GM21515 (cell line): ENCODE measurements around the gene MPC2.
"Not testable (repeated sequence)": the region's sequence is repeated elsewhere in the genome, so short reads cannot be mapped to it uniquely, and the experiment has no call there.

Experiments
- ATAC-seq: cut with Tn5 transposase; IDR thresholded peaks from one replicate; pipeline ENCODE4 v1.9.1; 2021; ENCODE audit not compliant: unreplicated experiment

Gene MPC2

GRCh38 chr1:167909691-167910180 lies 27.1 kb downstream of the MPC2 start:
- no peak for ATAC-seq

DNA sequence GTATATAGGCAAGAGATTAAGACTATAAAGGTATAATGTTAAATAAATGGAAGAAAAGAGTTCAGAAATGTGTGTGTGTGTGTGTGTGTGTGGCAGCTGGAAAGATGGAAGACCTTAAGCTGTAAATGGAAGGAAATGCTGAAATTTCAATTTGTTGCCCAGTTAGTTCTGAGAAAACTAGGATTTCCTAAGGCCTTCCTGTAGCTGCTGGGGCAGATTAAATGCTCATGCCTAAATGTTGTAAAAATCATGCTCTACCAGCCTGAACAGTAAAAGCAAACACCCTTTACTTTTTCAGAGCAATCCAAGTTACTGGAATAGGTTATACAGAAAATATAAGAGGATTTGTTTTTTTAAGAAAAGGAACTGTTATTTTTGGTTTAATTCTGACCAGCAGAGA lies 31.2 kb downstream of the MPC2 start:
- ATAC-seq = no peak

DNA sequence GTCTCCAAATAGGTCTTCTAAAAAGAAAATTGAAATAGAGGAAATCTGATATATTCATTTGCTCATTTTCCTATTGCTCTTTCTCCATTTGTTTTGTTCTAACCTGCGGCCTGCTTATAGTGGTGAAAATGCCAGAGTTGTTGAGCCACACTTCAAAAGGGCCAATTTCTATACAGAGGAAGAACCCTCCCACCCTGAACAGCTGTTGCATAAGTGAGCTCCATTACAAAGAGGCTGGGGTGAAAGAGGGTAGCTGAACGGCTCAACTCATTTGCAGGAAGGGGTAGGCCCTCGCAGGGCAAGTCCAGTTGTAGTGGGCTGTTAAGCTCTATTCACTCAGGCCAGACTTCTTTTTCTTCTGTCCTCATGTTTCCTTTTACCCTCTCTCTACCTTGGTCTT lies 31.7 kb downstream of the MPC2 start:
- ATAC-seq = no peak

- ATAC-seq = no peak
These were observed 32.2 kb downstream of the MPC2 start for GRCh38 chr1:167904652-167905130.

- ATAC-seq = no peak
These were observed 36.0 kb downstream of the MPC2 start for GRCh38 chr1:167900907-167901306.

DNA sequence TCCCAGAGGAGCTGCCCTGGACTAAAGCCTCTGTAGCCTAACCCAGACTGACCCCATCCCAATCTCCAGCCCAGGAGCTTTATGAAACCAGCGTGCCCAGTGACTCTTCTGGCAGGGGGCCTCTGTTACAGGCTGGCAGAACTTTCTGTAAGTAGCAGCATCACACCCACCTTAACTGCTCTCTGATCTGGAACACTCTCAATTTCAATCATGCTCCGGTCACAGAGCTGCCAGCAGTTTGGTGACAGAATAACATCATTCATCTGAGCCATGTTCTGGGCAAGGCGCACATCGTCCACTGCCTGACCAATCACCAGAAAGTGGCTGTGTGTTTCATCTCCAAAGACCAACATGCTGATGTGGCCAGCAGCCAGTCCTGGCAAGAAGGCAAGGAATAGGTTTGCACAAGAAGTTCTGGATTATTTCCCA lies 37.6 kb downstream of the MPC2 start:
- ATAC-seq = no peak

GRCh38 chr1:167898578-167899222 lies 38.2 kb downstream of the MPC2 start:
- no peak for ATAC-seq

- no peak for ATAC-seq
These were observed 43.1 kb downstream of the MPC2 start for GRCh38 chr1:167893798-167894197.

GRCh38 chr1:167890400-167890799 lies 46.5 kb downstream of the MPC2 start:
- no peak for ATAC-seq

DNA sequence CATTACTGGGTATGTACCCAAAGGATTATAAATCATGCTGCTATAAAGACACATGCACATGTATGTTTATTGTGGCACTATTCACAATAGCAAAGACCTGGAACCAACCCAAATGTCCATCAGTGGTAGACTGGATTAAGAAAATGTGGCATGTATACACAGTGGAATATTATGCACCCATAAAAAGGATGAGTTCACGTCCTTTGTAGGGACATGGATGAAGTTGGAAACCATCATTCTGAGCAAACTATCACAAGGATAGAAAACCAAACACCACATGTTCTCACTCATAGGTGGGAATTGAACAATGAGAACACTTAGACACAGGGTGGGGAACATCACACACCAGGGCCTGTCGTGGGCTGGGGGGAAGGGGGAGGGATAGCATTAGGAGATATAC lies 49.7 kb downstream of the MPC2 start:
- ATAC-seq = not testable (repeated sequence)

DNA sequence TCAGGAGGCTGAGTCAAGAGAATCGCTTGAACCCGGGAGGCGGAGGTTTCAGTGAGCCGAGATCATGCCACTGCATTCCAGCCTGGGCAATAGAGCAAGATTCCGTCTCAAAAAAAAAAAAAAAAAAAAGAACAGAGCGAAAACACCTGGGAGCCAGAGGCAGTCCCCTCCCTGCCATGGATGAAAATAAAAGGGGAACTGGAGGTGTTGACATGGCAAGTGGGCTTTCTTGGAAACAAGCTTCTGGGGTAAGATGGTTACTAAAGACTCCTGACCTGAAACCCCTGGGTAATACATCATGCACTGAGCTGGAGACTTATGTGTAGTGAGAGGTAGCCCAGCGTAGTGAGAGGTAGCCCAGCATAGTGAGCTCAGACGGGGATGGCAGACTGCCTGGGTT lies 54.5 kb downstream of the MPC2 start:
- no peak for ATAC-seq

GRCh38 chr1:167881786-167882185 lies 55.1 kb downstream of the MPC2 start:
- no peak for ATAC-seq

GRCh38 chr1:167881069-167881468 lies 55.8 kb downstream of the MPC2 start:
- no peak for ATAC-seq

GRCh38 chr1:167880580-167881021 lies 56.3 kb downstream of the MPC2 start:
- ATAC-seq = no peak

GRCh38 chr1:167879508-167879907 lies 57.4 kb downstream of the MPC2 start:
- no peak for ATAC-seq

GRCh38 chr1:167878372-167879160 lies 58.3 kb downstream of the MPC2 start:
- ATAC-seq = no peak

GRCh38 chr1:167876597-167877175 lies 60.2 kb downstream of the MPC2 start:
- ATAC-seq = no peak

DNA sequence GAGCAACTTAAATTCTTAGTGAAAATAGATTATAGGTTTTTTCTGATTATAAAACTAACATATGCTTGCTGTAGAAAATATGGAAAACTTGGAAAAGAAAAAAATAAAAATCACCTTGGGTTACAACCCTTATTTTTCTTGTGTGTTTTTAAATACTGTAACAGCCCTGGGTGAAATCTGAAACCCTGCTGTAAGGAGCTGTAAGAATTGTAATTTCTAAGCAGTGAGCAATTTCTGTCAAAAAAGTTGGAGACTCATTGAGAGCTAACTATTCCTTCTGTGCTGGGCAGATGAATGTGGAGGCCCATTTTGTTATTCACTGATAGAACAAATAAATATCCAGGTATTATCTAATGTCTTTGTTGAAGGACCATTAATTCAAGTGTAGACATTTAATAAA lies 65.5 kb downstream of the MPC2 start:
- ATAC-seq = no peak

DNA sequence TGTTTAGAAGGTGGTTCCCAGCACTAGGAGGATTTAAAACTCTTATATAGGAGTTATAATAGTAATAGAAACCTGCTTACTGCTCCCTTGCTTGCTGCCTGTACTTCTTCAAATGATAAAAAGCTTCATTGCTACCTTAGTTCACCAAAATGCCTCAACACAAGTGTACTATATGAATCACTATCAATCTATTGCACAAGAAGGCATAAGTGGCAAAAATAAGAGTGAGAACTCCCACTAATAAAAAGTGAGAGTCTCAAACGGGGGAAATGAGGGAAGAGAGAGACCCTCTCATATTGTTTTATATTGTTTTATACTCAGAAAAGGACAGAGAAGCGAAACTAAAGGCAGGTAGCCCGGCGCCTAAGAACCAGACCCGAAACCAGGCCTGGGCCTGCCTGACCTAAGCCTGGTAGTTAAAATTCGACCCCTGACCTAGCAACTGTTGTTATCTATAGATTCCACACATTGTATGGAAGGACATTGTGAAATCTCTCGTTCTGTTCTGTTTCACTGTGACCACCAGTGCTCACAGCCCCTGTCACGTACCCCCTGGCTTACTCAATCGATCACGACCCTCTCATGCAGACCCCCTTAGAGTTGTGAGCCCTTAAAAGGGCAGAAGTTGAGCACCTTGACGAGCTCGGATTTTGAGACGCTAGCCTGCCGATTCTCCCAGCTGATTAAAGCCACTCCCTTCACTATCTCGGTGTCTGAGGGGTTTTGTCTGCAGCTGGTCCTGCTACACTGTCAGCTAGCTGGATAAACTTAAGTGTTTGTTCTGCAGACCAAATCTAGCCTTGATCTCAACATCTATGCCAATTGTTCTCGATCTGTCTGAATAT lies 67.5 kb downstream of the MPC2 start:
- ATAC-seq = not testable (repeated sequence)

- not testable (repeated sequence) for ATAC-seq
These were observed 70.0 kb downstream of the MPC2 start for GRCh38 chr1:167866739-167867414.
